ENCODE measurements around the gene C7. TPM values are rescaled to one million over a fixed set of nuclear protein-coding genes. Genes with fewer than 3 reads are reported as not detected.

Gene C7
- total and polyA plus RNA-seq, 2 experiments from 2014 or later, result 5.3 to 43.5 TPM

GRCh38 chr5:40962207-40962955 is 53.1 kb downstream of the C7 start:
- no peak overlapping the region for H3K4me3 ChIP-seq
- H3K9me2 ChIP-seq (replicated peaks; ENCODE audit: insufficient read depth), result no peaks in the 10 kb centered on the region
- H3K79me2 ChIP-seq, result no peaks in the 10 kb centered on the region
- H2AFZ ChIP-seq, result no peak overlapping the region
- 92% methylated on average over 4 of the region's 4 CpGs for WGBS (ENCODE audit: low lambda C conversion rate, missing lambda C conversion rate)
- H3K4me2 ChIP-seq, result no peak overlapping the region
- H3K27me3 ChIP-seq, result no peaks in the 10 kb centered on the region
- no peaks in the 10 kb centered on the region for H3K4me1 ChIP-seq (ENCODE audit: insufficient read depth)
- H4K20me1 ChIP-seq (ENCODE audit: insufficient read depth, poor library complexity, severe bottlenecking), result no peaks in the 10 kb centered on the region
- no peak overlapping the region for H3K27ac ChIP-seq
- no peaks in the 10 kb centered on the region for H3K36me3 ChIP-seq (replicated peaks; ENCODE audit: insufficient read depth, low read depth)
- peaks cover 6% of the 10 kb centered on the region for H3K9me3 ChIP-seq (ENCODE audit: low read depth)
- no peak for DNase-seq (ENCODE audit: low spot score)
- TF ChIP-seq EZH2phosphoT487 (IDR thresholded peaks at IDR 0.05; ENCODE audit: low read depth, severe bottlenecking, unreplicated experiment) (no peak), EZH2 (IDR thresholded peaks at IDR 0.05; ENCODE audit: borderline replicate concordance) (no peak), CTCF (IDR thresholded peaks at IDR 0.05; ENCODE audit: poor library complexity) (no peak)

GRCh38 chr5:40972434-40972833 is 63.1 kb downstream of the C7 start:
- no peaks in the 10 kb centered on the region for H3K36me3 ChIP-seq (replicated peaks; ENCODE audit: insufficient read depth, low read depth)
- DNase-seq (ENCODE audit: low spot score), result no peak
- no peak overlapping the region for H2AFZ ChIP-seq
- H3K27me3 ChIP-seq, result no peaks in the 10 kb centered on the region
- TF ChIP-seq CTCF (IDR thresholded peaks at IDR 0.05; ENCODE audit: poor library complexity) (no peak), EZH2phosphoT487 (IDR thresholded peaks at IDR 0.05; ENCODE audit: low read depth, severe bottlenecking, unreplicated experiment) (no peak), EZH2 (IDR thresholded peaks at IDR 0.05; ENCODE audit: borderline replicate concordance) (no peak)
- H3K27ac ChIP-seq, result no peak overlapping the region
- H4K20me1 ChIP-seq (ENCODE audit: insufficient read depth, poor library complexity, severe bottlenecking), result no peaks in the 10 kb centered on the region
- no peaks in the 10 kb centered on the region for H3K9me2 ChIP-seq (replicated peaks; ENCODE audit: insufficient read depth)
- H3K4me1 ChIP-seq (ENCODE audit: insufficient read depth), result no peaks in the 10 kb centered on the region
- 95% methylated on average over 2 of the region's 2 CpGs for WGBS (ENCODE audit: low lambda C conversion rate, missing lambda C conversion rate)
- no peak overlapping the region for H3K4me3 ChIP-seq
- H3K79me2 ChIP-seq, result no peaks in the 10 kb centered on the region
- H3K4me2 ChIP-seq, result no peak overlapping the region
- H3K9me3 ChIP-seq (ENCODE audit: low read depth), result no peaks in the 10 kb centered on the region

GRCh38 chr5:40973364-40974004 is 64.2 kb downstream of the C7 start:
- Histone ChIP-seq H3K4me2 (no peak overlapping the region), H3K4me1 (ENCODE audit: insufficient read depth) (no peaks in the 10 kb centered on the region), H3K9me3 (ENCODE audit: low read depth) (no peaks in the 10 kb centered on the region), H4K20me1 (ENCODE audit: insufficient read depth, poor library complexity, severe bottlenecking) (no peaks in the 10 kb centered on the region), H3K27ac (no peak overlapping the region), H3K27me3 (no peaks in the 10 kb centered on the region), H3K9me2 (replicated peaks; ENCODE audit: insufficient read depth) (no peaks in the 10 kb centered on the region), H3K79me2 (no peaks in the 10 kb centered on the region), H3K36me3 (replicated peaks; ENCODE audit: insufficient read depth, low read depth) (no peaks in the 10 kb centered on the region), H2AFZ (no peak overlapping the region), H3K4me3 (no peak overlapping the region)
- DNase-seq (ENCODE audit: low spot score), result no peak
- TF ChIP-seq CTCF (IDR thresholded peaks at IDR 0.05; ENCODE audit: poor library complexity) (no peak), EZH2 (IDR thresholded peaks at IDR 0.05; ENCODE audit: borderline replicate concordance) (no peak), EZH2phosphoT487 (IDR thresholded peaks at IDR 0.05; ENCODE audit: low read depth, severe bottlenecking, unreplicated experiment) (no peak)
- 72% methylated on average over 3 of the region's 3 CpGs for WGBS (ENCODE audit: low lambda C conversion rate, missing lambda C conversion rate)
